ENCODE data around the gene JUND.
A peak's percentile ranks its signal among the peaks of the same experiment; 100 is the strongest.

GRCh38 chr19:18232540-18233223, 48.7 kb downstream of the JUND start:
- TF ChIP-seq, protein P1, sequence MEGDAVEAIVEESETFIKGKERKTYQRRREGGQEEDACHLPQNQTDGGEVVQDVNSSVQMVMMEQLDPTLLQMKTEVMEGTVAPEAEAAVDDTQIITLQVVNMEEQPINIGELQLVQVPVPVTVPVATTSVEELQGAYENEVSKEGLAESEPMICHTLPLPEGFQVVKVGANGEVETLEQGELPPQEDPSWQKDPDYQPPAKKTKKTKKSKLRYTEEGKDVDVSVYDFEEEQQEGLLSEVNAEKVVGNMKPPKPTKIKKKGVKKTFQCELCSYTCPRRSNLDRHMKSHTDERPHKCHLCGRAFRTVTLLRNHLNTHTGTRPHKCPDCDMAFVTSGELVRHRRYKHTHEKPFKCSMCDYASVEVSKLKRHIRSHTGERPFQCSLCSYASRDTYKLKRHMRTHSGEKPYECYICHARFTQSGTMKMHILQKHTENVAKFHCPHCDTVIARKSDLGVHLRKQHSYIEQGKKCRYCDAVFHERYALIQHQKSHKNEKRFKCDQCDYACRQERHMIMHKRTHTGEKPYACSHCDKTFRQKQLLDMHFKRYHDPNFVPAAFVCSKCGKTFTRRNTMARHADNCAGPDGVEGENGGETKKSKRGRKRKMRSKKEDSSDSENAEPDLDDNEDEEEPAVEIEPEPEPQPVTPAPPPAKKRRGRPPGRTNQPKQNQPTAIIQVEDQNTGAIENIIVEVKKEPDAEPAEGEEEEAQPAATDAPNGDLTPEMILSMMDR (conservative IDR thresholded peaks at IDR 0.05 in 1 of 2, IDR thresholded peaks at IDR 0.05 in 1 of 2; ENCODE audit: extremely low read depth in 1 of 2, insufficient read depth in 1 of 2, low read depth in 1 of 2, low read length in 2 of 2): peak in 1 of 2 donors; percentile 12
- TF ChIP-seq EZH2 (IDR thresholded peaks at IDR 0.05; ENCODE audit: borderline replicate concordance, low read length): no peak
